Mucosa of descending colon (tissue), 3 donors: ENCODE data around the gene SLC35B3. TPM values are rescaled to one million over a fixed set of nuclear protein-coding genes. Genes with fewer than 3 reads are reported as not detected.
"Not testable (repeated sequence)": the region's sequence is repeated elsewhere in the genome, so short reads cannot be mapped to it uniquely, and the experiment has no call there.

Experiments used
- ATAC-seq: fragments of 200-7000 bp; cut with Tn5 transposase; one replicate; pipeline ENCODE4 v1.9.1; 2020; ENCODE audit warnings: mild to moderate bottlenecking, moderate library complexity
- DNase-seq, 3 donors: peaks; one replicate each; pipeline ENCODE4 v3.0.0-alpha.2; 2020
- H3K36me3 ChIP-seq: fragments of 200-600 bp; one replicate; pipeline ENCODE4 v1.8.0; 2021; ENCODE audit warnings: low read depth, mild to moderate bottlenecking
- H3K4me1 ChIP-seq: fragments of 200-600 bp; one replicate; pipeline ENCODE4 v1.8.0; 2021; ENCODE audit warnings: low read depth, mild to moderate bottlenecking
- H3K4me3 ChIP-seq: fragments of 200-600 bp; one replicate; pipeline ENCODE4 v1.8.0; 2021; ENCODE audit warnings: mild to moderate bottlenecking
- H3K9me3 ChIP-seq: fragments of 200-600 bp; one replicate; pipeline ENCODE4 v1.8.0; 2021; ENCODE audit warnings: mild to moderate bottlenecking
- CTCF ChIP-seq: fragments of 200-600 bp; IDR thresholded peaks from one replicate; pipeline ENCODE4 v1.8.0; 2022; ENCODE audit warnings: antibody characterized with exemption, mild to moderate bottlenecking
- intact Hi-C, 2 donors: fragments of 100-400 bp; cut with DNase I in 1 of 2; cut with micrococcal nuclease in 1 of 2; formaldehyde crosslinking; loops; one replicate each; pipeline versions ENCODE4 v1.11.0 to v1.11.1; 2022; cut with DNase I, micrococcal nuclease
- total RNA-seq, 3 donors: library from RNA; stranded (reverse); fragmentation: NEBNext Ultra II Directional in 2 of 3; extraction: Animal tissue kit (Norgen Biotek cat#: 25700) in 2 of 3; gene quantifications; one replicate each; pipeline versions ENCODE4 v1.2.1 to v1.2.4, GENCODE V29; 2021 to 2023
- donor health status: DM: no; HTN: no; CAD: no; lungs with moderate emphysema.
- donor health status: DM: no; HTN: no; CAD: no.
- donor health status: DM: no; HTN: yes; CAD: no.

Gene SLC35B3
- total RNA-seq, 3 donors from 2014 or later, result 31.8 to 48.2 (median 38.7) TPM

- Histone ChIP-seq H3K36me3 (no peaks in the 10 kb centered on the region), H3K9me3 (no peaks in the 10 kb centered on the region), H3K4me3 (no peak overlapping the region), H3K4me1 (peaks cover 21% of the 10 kb centered on the region)
- ATAC-seq, result no peak
- no peak for DNase-seq
- no peak for TF ChIP-seq CTCF
- intact Hi-C loops, result no loop called here
Measured at GRCh38 chr6:8432614-8433013, 2.7 kb downstream of the SLC35B3 start.

- peaks cover 18% of the 10 kb centered on the region for H3K4me1 ChIP-seq
- ATAC-seq (no peak), DNase-seq (no peak)
- H3K9me3 ChIP-seq, result no peaks in the 10 kb centered on the region
- H3K4me3 ChIP-seq, result no peak overlapping the region
- intact Hi-C loops, result no loop called here
- H3K36me3 ChIP-seq, result no peaks in the 10 kb centered on the region
- TF ChIP-seq CTCF, result no peak
Measured at GRCh38 chr6:8429821-8430220, 5.5 kb downstream of the SLC35B3 start.

GRCh38 chr6:8426544-8426943 lies 8.8 kb downstream of the SLC35B3 start:
- H3K4me1 ChIP-seq, intact Hi-C loops, DNase-seq, H3K4me3 ChIP-seq, H3K36me3 ChIP-seq, H3K9me3 ChIP-seq, ATAC-seq: not testable (repeated sequence)

GRCh38 chr6:8420031-8420588 lies 15.2 kb downstream of the SLC35B3 start:
- no peak overlapping the region for H3K4me3 ChIP-seq
- no peak for DNase-seq
- TF ChIP-seq CTCF, result no peak
- H3K4me1 ChIP-seq, result no peaks in the 10 kb centered on the region
- no peaks in the 10 kb centered on the region for H3K9me3 ChIP-seq
- peaks cover 4% of the 10 kb centered on the region for H3K36me3 ChIP-seq
- intact Hi-C loops, result no loop called here
- ATAC-seq, result no peak

GRCh38 chr6:8415913-8416312 lies 19.4 kb downstream of the SLC35B3 start:
- H3K9me3 ChIP-seq, result no peaks in the 10 kb centered on the region
- DNase-seq (no peak), ATAC-seq (no peak)
- intact Hi-C loops, result no loop called here
- H3K4me3 ChIP-seq, result no peak overlapping the region
- H3K4me1 ChIP-seq, result no peaks in the 10 kb centered on the region
- H3K36me3 ChIP-seq, result peaks cover 12% of the 10 kb centered on the region
- TF ChIP-seq CTCF, result no peak

- Histone ChIP-seq H3K4me1 (no peaks in the 10 kb centered on the region), H3K9me3 (no peaks in the 10 kb centered on the region), H3K4me3 (no peak overlapping the region), H3K36me3 (peaks cover 12% of the 10 kb centered on the region)
- ATAC-seq, result no peak
- no peak for TF ChIP-seq CTCF
- no peak for DNase-seq
- intact Hi-C loops, result no loop called here
Measured at GRCh38 chr6:8415280-8415679, 20.1 kb downstream of the SLC35B3 start.
